NT2/D1 (cell line): ENCODE measurements around the gene PHLDB1.

Experiments used
- SUZ12 ChIP-seq: IDR thresholded peaks from 2 replicates; pipeline ENCODE4 v1.6.1; 2011; ENCODE audit not compliant: insufficient read length, insufficient read depth; ENCODE audit errors: extremely low read depth
- YY1 ChIP-seq: IDR thresholded peaks from 2 replicates; pipeline ENCODE4 v1.6.1; 2011; ENCODE audit not compliant: insufficient read length, insufficient read depth
- ZNF274 ChIP-seq: IDR thresholded peaks from 2 replicates; pipeline ENCODE4 v1.6.1; 2011; ENCODE audit warnings: mild to moderate bottlenecking, low read depth, low read length

DNA sequence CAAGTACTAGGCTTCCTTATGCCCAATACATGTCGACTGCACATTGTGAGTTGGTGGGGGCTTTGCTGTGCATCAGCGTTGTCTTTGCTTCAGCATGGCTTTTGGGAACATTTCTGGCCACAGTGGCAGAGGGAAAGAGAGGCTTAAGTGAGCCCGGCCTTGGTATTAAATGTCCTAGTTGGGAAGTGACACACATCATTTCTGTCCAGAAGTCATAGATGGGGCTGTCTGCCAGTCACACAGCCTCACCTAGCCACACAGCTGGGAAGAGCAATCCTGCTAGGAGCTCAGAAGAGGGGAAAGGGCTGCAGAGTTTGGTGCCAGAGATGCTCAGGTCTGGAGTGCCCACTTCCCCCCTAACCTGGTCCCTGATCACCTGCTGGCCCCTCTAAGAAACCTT lies 44.4 kb downstream of the PHLDB1 start:
- TF ChIP-seq ZNF274 (no peak), YY1 (no peak), SUZ12 (no peak)
